Esophagus (tissue), 2 donors: ENCODE measurements around the gene PKP4. TPM values are rescaled to one million over a fixed set of nuclear protein-coding genes. Genes with fewer than 3 reads are reported as not detected.

Experiments
- H3K27ac ChIP-seq, 2 donors: one replicate each; pipeline ENCODE4 v1.5.1; 2013; ENCODE audit warnings: low read depth in 2 of 2, mild to moderate bottlenecking in 2 of 2, inconsistent platforms in 1 of 2, low read length in 1 of 2, moderate library complexity in 1 of 2
- H3K27me3 ChIP-seq, 2 donors: one replicate each; pipeline ENCODE4 v1.6.1; 2013; ENCODE audit warnings: low read length in 2 of 2, control low read depth in 1 of 2, mild to moderate bottlenecking in 1 of 2; ENCODE audit not compliant: insufficient read depth in 2 of 2, control insufficient read depth in 1 of 2
- H3K36me3 ChIP-seq, 2 donors: one replicate each; pipeline ENCODE4 v1.6.1; 2013; ENCODE audit warnings: low read length in 1 of 2; ENCODE audit not compliant: control insufficient read depth in 2 of 2, insufficient read depth in 2 of 2
- H3K4me1 ChIP-seq, 2 donors: one replicate each; pipeline ENCODE4 v1.6.1; 2013; ENCODE audit warnings: low read length in 1 of 2; ENCODE audit not compliant: control insufficient read depth in 2 of 2, insufficient read depth in 2 of 2
- H3K4me3 ChIP-seq, 2 donors: one replicate each; pipeline ENCODE4 v1.5.1; 2013; ENCODE audit warnings: low read length in 2 of 2, mild to moderate bottlenecking in 2 of 2, low read depth in 1 of 2, moderate library complexity in 1 of 2
- H3K9me3 ChIP-seq, 2 donors: one replicate each; pipeline ENCODE4 v1.6.1; 2013; ENCODE audit warnings: mild to moderate bottlenecking in 2 of 2, low read depth in 1 of 2, low read length in 1 of 2, moderate library complexity in 1 of 2; ENCODE audit not compliant: control insufficient read depth in 2 of 2, insufficient read depth in 1 of 2
- WGBS, 2 donors: extraction: QIAGEN DNeasy Blood & Tissue Kit; methylation state at CpG; one replicate each; pipeline ENCODE4 v1.1.7; 2013; 5-methylcytosine and 5-hydroxymethylcytosine counted together
- polyA plus RNA-seq, 2 donors: library from polyadenylated mRNA; stranded (reverse); fragments of 200-250 nt; gene quantifications; one replicate each; pipeline ENCODE4 v1.2.3, GENCODE V29; 2013
- donor health status: healthy with polysubstance abuse.
- donor health status: Bipolar disorder and iron deficiency.

The PKP4 gene
- polyA plus RNA-seq, 2 donors = 21.5 to 25.8 TPM

- Histone ChIP-seq H3K4me1 (no peaks in the 10 kb centered on the region), H3K4me3 (no peak overlapping the region), H3K27ac (no peak overlapping the region), H3K9me3 (no peaks in the 10 kb centered on the region), H3K27me3 (no peaks in the 10 kb centered on the region), H3K36me3 (peaks cover 2 to 10% of the 10 kb centered on the region in 2 donors)
- 92 to 94% methylated on average over 6 of the region's 6 CpGs for WGBS, 2 donors
Observed at GRCh38 chr2:158645299-158645698, 188.5 kb downstream of the PKP4 start.

DNA sequence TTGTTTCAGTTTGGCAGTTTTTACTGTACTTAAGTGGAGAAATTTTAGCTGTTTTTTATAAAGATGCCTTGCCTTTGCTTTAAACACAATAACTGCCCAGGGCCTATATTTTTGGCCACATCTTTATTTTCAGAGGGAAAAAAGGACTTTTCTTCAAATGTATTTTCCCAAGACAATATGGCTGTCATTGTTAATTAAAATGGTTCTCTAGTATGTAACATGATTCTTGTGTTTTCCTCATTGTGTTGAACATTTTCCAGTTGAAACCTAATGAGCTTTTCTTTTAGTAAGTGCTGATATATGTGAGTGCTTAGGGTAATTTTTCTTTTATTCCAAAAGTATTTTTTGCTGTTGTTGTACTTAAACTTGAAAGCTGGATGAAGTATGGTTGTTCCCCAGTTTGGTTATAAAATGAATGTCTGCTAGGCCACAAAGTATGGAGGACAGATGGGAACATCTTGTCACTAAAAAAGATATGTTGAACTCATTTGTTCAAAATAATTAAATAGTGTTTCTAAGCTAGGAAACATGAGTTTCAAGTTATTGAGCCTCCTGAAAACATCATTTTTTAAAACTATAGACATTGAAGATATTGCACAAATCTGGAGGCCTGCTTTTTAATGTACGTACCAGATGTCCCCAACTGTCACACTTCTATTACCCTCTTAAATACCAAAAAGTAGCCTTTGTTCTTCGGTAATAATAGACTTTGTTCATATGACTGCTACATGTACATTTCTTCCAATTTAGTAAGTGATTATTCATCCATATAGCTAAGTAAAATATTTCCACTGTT is 190.9 kb downstream of the PKP4 start:
- 93 to 99% methylated on average over 2 of the region's 2 CpGs for WGBS, 2 donors
- Histone ChIP-seq H3K4me1 (no peaks in the 10 kb centered on the region), H3K36me3 (peaks cover 4 to 10% of the 10 kb centered on the region in 2 donors), H3K27me3 (no peaks in the 10 kb centered on the region), H3K4me3 (no peak overlapping the region), H3K9me3 (no peaks in the 10 kb centered on the region), H3K27ac (no peak overlapping the region)

DNA sequence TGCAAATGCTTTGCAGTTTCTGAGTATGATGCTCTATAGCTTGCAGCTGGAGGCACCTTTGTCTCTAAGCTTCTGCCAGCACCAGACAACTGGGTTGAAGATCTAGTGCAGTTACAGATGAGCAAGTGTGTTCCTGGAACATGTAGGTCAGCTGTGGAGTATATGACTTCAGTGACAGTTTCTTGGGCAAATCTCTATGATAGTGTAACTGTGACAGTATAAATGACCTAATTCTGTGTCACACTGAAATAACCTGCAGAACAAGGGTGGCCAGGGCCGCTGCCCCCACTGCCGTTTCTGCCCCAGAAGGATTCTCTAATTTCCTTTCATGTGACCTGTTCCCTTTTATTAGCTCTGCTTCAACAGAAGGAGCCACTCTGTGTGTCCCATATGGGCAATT is 193.1 kb downstream of the PKP4 start:
- 57 to 76% methylated on average over 2 of the region's 2 CpGs for WGBS, 2 donors
- Histone ChIP-seq H3K4me3 (no peak overlapping the region), H3K9me3 (no peaks in the 10 kb centered on the region)

DNA sequence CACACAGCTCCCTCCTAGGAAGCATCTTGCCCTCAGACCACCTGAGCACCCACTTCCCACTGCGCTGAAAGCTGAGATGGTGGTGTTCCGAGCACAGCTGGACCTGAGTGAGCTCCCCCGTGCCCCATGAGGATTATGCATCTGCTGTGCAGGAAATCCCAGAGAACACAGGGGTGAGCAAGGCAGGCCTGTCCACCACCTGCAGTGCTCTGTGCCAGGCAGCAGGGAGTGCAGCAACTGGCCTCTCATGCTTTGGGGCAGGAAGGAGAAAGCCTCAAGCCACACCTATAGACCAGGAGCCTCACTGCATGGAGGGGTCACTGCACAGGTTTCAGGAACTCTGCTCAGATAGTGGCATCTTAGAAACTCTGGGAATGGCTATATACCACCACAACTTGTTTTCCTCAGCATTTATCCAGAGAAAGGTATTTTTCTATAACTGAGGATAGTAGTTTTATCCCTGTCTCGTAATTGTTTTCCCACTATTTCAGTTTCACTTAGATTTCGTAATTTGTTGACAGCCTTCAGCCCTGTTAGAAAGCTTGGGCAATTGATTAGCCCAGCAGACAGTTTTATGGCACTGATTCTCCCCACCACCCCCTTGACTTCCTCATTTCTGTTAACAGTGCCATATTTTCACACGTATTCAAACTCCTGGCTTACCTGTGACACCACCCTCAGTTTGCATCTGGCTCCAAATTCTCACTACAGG is 194.1 kb downstream of the PKP4 start:
- H3K27ac ChIP-seq = peak overlapping the region; percentile 59 to 93
- no peaks in the 10 kb centered on the region for H3K27me3 ChIP-seq
- WGBS, 2 donors = 79 to 83% methylated on average over 6 of the region's 6 CpGs
- H3K4me3 ChIP-seq = no peak overlapping the region
- no peaks in the 10 kb centered on the region for H3K4me1 ChIP-seq
- H3K36me3 ChIP-seq = peaks cover 2% of the 10 kb centered on the region in 2 donors
- no peaks in the 10 kb centered on the region for H3K9me3 ChIP-seq

More for the DNA sequence above, 193.1 kb downstream of the PKP4 start:
- Histone ChIP-seq H3K36me3 (peaks cover 2% of the 10 kb centered on the region in 2 donors), H3K27me3 (no peaks in the 10 kb centered on the region), H3K27ac (peak overlapping the region in 1 of 2 donors; percentile 40), H3K4me1 (no peaks in the 10 kb centered on the region)

DNA sequence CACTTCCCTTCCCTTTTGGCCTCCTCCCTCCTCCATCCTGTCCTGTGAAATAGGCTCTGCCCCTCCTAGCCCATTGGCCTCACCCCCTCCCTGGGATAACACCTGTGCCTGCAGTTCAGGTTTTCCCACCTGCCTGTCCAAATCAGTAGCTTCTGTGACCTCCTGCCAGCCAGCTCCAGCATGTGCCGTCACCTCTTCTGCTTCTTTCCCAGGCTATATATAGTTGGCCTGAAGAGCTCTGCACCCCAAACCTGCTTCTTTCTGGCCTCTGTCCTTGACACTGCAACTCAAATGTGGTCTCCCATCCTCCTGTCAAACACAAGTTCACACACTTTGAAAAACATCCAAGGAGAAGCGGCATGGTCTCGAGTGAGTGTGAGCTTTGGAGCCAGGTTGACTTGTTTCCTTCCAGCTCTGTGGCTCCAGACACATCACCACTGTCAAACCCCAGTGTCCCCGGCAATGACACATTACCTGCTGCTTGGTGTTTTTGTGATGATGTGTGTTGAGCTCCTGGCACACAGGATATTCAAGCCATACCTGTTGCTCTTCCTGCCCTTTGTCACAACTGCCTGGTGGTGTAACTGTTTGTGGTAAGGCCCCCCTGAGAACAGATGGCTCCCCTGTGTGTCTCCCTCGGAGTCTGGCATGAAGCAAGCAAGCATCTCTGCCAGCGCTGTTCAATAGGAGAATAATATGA is 194.8 kb downstream of the PKP4 start:
- no peaks in the 10 kb centered on the region for H3K4me1 ChIP-seq
- peaks cover 2 to 3% of the 10 kb centered on the region in 2 donors for H3K36me3 ChIP-seq
- H3K27me3 ChIP-seq = no peaks in the 10 kb centered on the region
- H3K27ac ChIP-seq = peak overlapping the region; percentile 73 to 93
- H3K4me3 ChIP-seq = peak overlapping the region; percentile 7 to 16
- no peaks in the 10 kb centered on the region for H3K9me3 ChIP-seq
- 73 to 83% methylated on average over 6 of the region's 6 CpGs for WGBS, 2 donors

GRCh38 chr2:158655628-158656027 is 198.9 kb downstream of the PKP4 start:
- no peak overlapping the region for H3K27ac ChIP-seq
- peaks cover 2 to 9% of the 10 kb centered on the region in 2 donors for H3K36me3 ChIP-seq
- 64 to 69% methylated on average over 3 of the region's 3 CpGs for WGBS, 2 donors
- no peaks in the 10 kb centered on the region for H3K27me3 ChIP-seq
- H3K9me3 ChIP-seq = no peaks in the 10 kb centered on the region
- H3K4me1 ChIP-seq = no peaks in the 10 kb centered on the region
- H3K4me3 ChIP-seq = no peak overlapping the region

DNA sequence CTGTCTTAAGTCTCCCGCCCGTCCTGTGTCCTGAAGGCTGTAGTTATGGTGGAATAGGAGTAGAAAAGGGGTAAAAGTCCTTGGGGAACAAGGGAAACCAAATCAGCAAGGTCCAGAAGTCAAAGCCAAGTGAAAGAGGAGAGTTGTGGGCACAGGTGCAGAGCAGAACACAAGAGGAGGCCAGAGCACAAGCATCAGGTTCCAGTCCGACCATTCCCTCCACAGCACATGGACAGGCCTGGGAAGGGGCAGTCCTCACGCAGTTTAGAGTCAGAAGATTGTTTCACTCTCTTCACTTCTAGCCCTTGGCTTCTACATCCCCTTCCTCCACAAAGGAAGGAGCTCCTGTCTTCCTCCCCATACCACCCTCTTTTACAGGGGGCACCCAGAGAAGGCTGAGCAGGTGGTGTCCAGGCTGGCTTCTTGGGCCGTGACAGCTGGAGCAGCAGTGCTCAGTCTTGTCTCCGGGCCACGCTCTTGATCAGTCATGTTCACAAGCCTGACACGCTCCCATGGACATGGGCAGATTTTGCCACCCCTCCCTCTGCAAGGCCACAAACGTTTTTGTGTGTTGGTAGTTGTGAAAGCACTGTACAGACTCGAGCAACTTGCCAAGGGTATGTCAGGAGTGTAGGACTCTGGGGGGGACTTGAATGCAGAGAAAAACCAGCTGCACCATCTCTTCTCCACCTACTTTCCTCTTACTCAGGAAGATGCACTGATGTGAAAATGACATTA is 199.9 kb downstream of the PKP4 start:
- H3K4me1 ChIP-seq = no peaks in the 10 kb centered on the region
- no peak overlapping the region for H3K27ac ChIP-seq
- 84 to 87% methylated on average over 10 of the region's 10 CpGs for whole genome bisulfite sequencing, 2 donors
- H3K27me3 ChIP-seq = no peaks in the 10 kb centered on the region
- no peak overlapping the region for H3K4me3 ChIP-seq
- H3K36me3 ChIP-seq = peaks cover 0 to 16% of the 10 kb centered on the region in 2 donors
- no peaks in the 10 kb centered on the region for H3K9me3 ChIP-seq

GRCh38 chr2:158658396-158658795 is 201.6 kb downstream of the PKP4 start:
- H3K4me1 ChIP-seq = no peaks in the 10 kb centered on the region
- no peak overlapping the region for H3K27ac ChIP-seq
- H3K9me3 ChIP-seq = no peaks in the 10 kb centered on the region
- peaks cover 7 to 26% of the 10 kb centered on the region in 2 donors for H3K36me3 ChIP-seq
- 84 to 86% methylated on average over 2 of the region's 2 CpGs for WGBS, 2 donors
- no peak overlapping the region for H3K4me3 ChIP-seq
- H3K27me3 ChIP-seq = no peaks in the 10 kb centered on the region

- no peak overlapping the region for H3K4me3 ChIP-seq
- no peaks in the 10 kb centered on the region for H3K9me3 ChIP-seq
- 88 to 91% methylated on average over 1 of the region's 1 CpG for WGBS, 2 donors
- peaks cover 12 to 32% of the 10 kb centered on the region in 2 donors for H3K36me3 ChIP-seq
- no peak overlapping the region for H3K27ac ChIP-seq
- H3K27me3 ChIP-seq = no peaks in the 10 kb centered on the region
- H3K4me1 ChIP-seq = no peaks in the 10 kb centered on the region
Observed at GRCh38 chr2:158659483-158659882, 202.7 kb downstream of the PKP4 start.
